SK-N-SH (cell line): ENCODE results near the gene SREBF2. TPM values are rescaled to one million over a fixed set of nuclear protein-coding genes. Genes with fewer than 3 reads are reported as not detected.

ENCODE experiments used
- CTCF ChIA-PET: fragments of 300-600, 350-600 bp; formaldehyde crosslinking; extraction: SDS; loops from one replicate; lab custom pipeline; 2021; lab: Yijun Ruan, JAX
- POLR2A ChIA-PET: fragments of 350-600 bp; sonication (Branson Sonifier 250); formaldehyde crosslinking; extraction: SDS; loops from one replicate; lab custom pipeline; 2020; ENCODE audit warnings: antibody characterized with exemption, inconsistent platforms; lab: Yijun Ruan, JAX
- DNase-seq: peaks from one replicate; pipeline ENCODE4 v3.0.0; 2012
- H2AFZ ChIP-seq: fragments of 200-600 bp; sonication (generic); 2 replicates; pipeline ENCODE4 v1.8.1; 2016; ENCODE audit warnings: antibody characterized with exemption, mild to moderate bottlenecking, low read depth
- H3F3A ChIP-seq: fragments of 200-600 bp; sonication (generic); replicated peaks from 2 replicates; pipeline ENCODE3; 2016; ENCODE audit warnings: antibody characterized with exemption, mild to moderate bottlenecking; ENCODE audit not compliant: insufficient read depth
- H3K27ac ChIP-seq, 2 experiments: fragments of 200-500 bp in 1 of 2; fragments of 200-600 bp in 1 of 2; sonication (Bioruptor generic) in 1 of 2; sonication (generic), shearing (Covaris generic) in 1 of 2; 2 replicates each; pipeline versions ENCODE4 v1.5.1 to v1.6.1; 2014 to 2016; ENCODE audit warnings: low read depth in 2 of 2, inconsistent platforms in 1 of 2, low read length in 1 of 2, mild to moderate bottlenecking in 1 of 2, mixed read lengths in 1 of 2
- H3K27me3 ChIP-seq: fragments of 200-600 bp; sonication (generic), shearing (Covaris generic); 2 replicates; pipeline ENCODE4 v1.6.1; 2016; ENCODE audit warnings: mixed run types; ENCODE audit not compliant: insufficient read depth
- H3K36me3 ChIP-seq, 2 experiments: fragments of 200-500 bp in 1 of 2; fragments of 200-600 bp in 1 of 2; sonication (Bioruptor generic) in 1 of 2; sonication (generic) in 1 of 2; replicated peaks in 1 of 2; 2 replicates each; pipeline versions ENCODE3 to v1.5.1; 2014 to 2016; ENCODE audit warnings: low read length in 1 of 2, mild to moderate bottlenecking in 1 of 2; ENCODE audit not compliant: insufficient read depth in 2 of 2, control insufficient read depth in 1 of 2
- H3K4me1 ChIP-seq, 2 experiments: fragments of 200-500 bp in 1 of 2; fragments of 200-600 bp in 1 of 2; sonication (Bioruptor generic) in 1 of 2; sonication (generic), shearing (Covaris generic) in 1 of 2; 2 replicates each; pipeline versions ENCODE4 v1.5.1 to v1.6.1; 2014 to 2016; ENCODE audit warnings: low read depth in 1 of 2, low read length in 1 of 2, mixed run types in 1 of 2; ENCODE audit not compliant: insufficient read depth in 2 of 2, control insufficient read depth in 1 of 2
- H3K4me2 ChIP-seq: fragments of 200-600 bp; sonication (generic), shearing (Covaris generic); 2 replicates; pipeline ENCODE4 v1.6.1; 2017; ENCODE audit warnings: mixed run types
- H3K4me3 ChIP-seq, 2 experiments: fragments of 200-500 bp in 1 of 2; fragments of 200-600 bp in 1 of 2; sonication (Bioruptor generic) in 1 of 2; sonication (generic), shearing (Covaris generic) in 1 of 2; 2 replicates each; pipeline versions ENCODE4 v1.5.1 to v1.8.1; 2014 to 2016; ENCODE audit warnings: low read depth in 2 of 2, inconsistent platforms in 1 of 2, low read length in 1 of 2, mild to moderate bottlenecking in 1 of 2, mixed read lengths in 1 of 2, moderate library complexity in 1 of 2
- H3K79me2 ChIP-seq: fragments of 200-600 bp; sonication (generic); 2 replicates; pipeline ENCODE4 v1.8.1; 2017; ENCODE audit warnings: mild to moderate bottlenecking; ENCODE audit not compliant: insufficient read depth
- H3K9ac ChIP-seq: fragments of 200-600 bp; sonication (generic); 2 replicates; pipeline ENCODE4 v1.6.1; 2017; ENCODE audit warnings: mixed run types
- H3K9me2 ChIP-seq: fragments of 200-600 bp; sonication (generic); 2 replicates; pipeline ENCODE4 v1.6.1; 2017; ENCODE audit warnings: mixed run types
- H3K9me3 ChIP-seq: fragments of 200-600 bp; sonication (generic); 2 replicates; pipeline ENCODE4 v1.6.1; 2017; ENCODE audit warnings: mixed run types, mild to moderate bottlenecking, moderate library complexity
- H4K20me1 ChIP-seq: fragments of 200-600 bp; sonication (generic); 2 replicates; pipeline ENCODE4 v1.6.1; 2017; ENCODE audit warnings: mild to moderate bottlenecking, mixed run types; ENCODE audit not compliant: insufficient read depth
- ELF1 ChIP-seq: IDR thresholded peaks from 2 replicates; pipeline ENCODE4 v1.4.0; 2012
- EP300 ChIP-seq, 2 experiments: IDR thresholded peaks; 2 replicates each; pipeline versions ENCODE4 v1.4.0 to v1.6.1; 2012; ENCODE audit warnings: borderline replicate concordance in 1 of 2, low read depth in 1 of 2, low read length in 1 of 2
- FOSL2 ChIP-seq: IDR thresholded peaks from 2 replicates; pipeline ENCODE4 v1.4.0; 2012; ENCODE audit warnings: low read depth, mild to moderate bottlenecking, moderate library complexity, borderline replicate concordance
- FOXM1 ChIP-seq: IDR thresholded peaks from 2 replicates; pipeline ENCODE4 v1.4.0; 2012; ENCODE audit warnings: low read depth, mild to moderate bottlenecking
- GABPA ChIP-seq: IDR thresholded peaks from 2 replicates; pipeline ENCODE4 v1.4.0; 2012; ENCODE audit warnings: low read depth, mild to moderate bottlenecking
- IRF3 ChIP-seq: fragments of 150-350 bp; IDR thresholded peaks from 2 replicates; pipeline ENCODE4 v1.6.1; 2016; ENCODE audit warnings: mild to moderate bottlenecking, low read depth, low read length
- MAX ChIP-seq: IDR thresholded peaks from 2 replicates; pipeline ENCODE4 v1.4.0; 2012; ENCODE audit warnings: low read depth
- NFIC ChIP-seq: IDR thresholded peaks from 2 replicates; pipeline ENCODE4 v1.4.0; 2012; ENCODE audit warnings: borderline replicate concordance
- NRF1 ChIP-seq: IDR thresholded peaks from 2 replicates; pipeline ENCODE4 v1.6.1; 2012; ENCODE audit warnings: low read depth, mild to moderate bottlenecking, low read length
- POLR2AphosphoS5 ChIP-seq: IDR thresholded peaks from 2 replicates; pipeline ENCODE4 v1.6.1; 2012; ENCODE audit warnings: low read depth, low read length
- RAD21 ChIP-seq: IDR thresholded peaks from 2 replicates; pipeline ENCODE4 v1.6.1; 2012; ENCODE audit warnings: mild to moderate bottlenecking, low read length
- RCOR1 ChIP-seq: fragments of 150-350 bp; IDR thresholded peaks from 2 replicates; pipeline ENCODE4 v1.6.1; 2017; ENCODE audit warnings: antibody characterized with exemption, low read length
- RFX5 ChIP-seq: IDR thresholded peaks from 2 replicates; pipeline ENCODE4 v1.6.1; 2012; ENCODE audit warnings: mild to moderate bottlenecking, improper control_type of control experiment, low read length
- TCF12 ChIP-seq: IDR thresholded peaks from 2 replicates; pipeline ENCODE4 v1.4.0; 2012
- TEAD4 ChIP-seq: IDR thresholded peaks from 2 replicates; pipeline ENCODE4 v1.4.0; 2012; ENCODE audit warnings: mild to moderate bottlenecking, borderline replicate concordance; ENCODE audit not compliant: insufficient read depth
- YY1 ChIP-seq: IDR thresholded peaks from 2 replicates; pipeline ENCODE4 v1.4.0; 2012; ENCODE audit warnings: low read depth, mild to moderate bottlenecking
- ZBTB33 ChIP-seq: IDR thresholded peaks from 2 replicates; pipeline ENCODE4 v1.4.0; 2012; ENCODE audit warnings: low read depth, borderline replicate concordance
- WGBS: methylation state at CpG from one replicate; pipeline ENCODE4 v1.1.6; 2017; ENCODE audit warnings: low lambda C conversion rate; 5-methylcytosine and 5-hydroxymethylcytosine counted together
- polyA plus RNA-seq, 3 experiments: library from polyadenylated mRNA; depleted of rRNA; stranded (reverse); fragments of >200 nt; gene quantifications; 2 replicates each; pipeline ENCODE4 v1.2.3, GENCODE V29; 2012
- TF ChIP-seq, protein P1 (sequence below): fragments of 200-600 bp; sonication (generic); IDR thresholded peaks from 2 replicates; pipeline ENCODE4 v1.6.1; 2017; ENCODE audit warnings: antibody characterized with exemption, mild to moderate bottlenecking, moderate library complexity
- TF ChIP-seq, protein P2 (sequence below): fragments of 150-350 bp; IDR thresholded peaks from 2 replicates; pipeline ENCODE4 v1.6.1; 2017; ENCODE audit warnings: antibody characterized with exemption, low read length, low read depth, borderline replicate concordance

The SREBF2 gene
- polyA plus RNA-seq, 1 of the 3 experiments (the other 2 are of a cell fraction): 7.5 TPM

GRCh38 chr22:41825376-41825775, 7.5 kb upstream of the SREBF2 start:
- no peak overlapping the region for H2AFZ ChIP-seq
- CTCF ChIA-PET: interaction anchor here (2.4 to 3.3 kb wide), 2 partner anchors 115 to 128 kb away, joined by 8 to 18 read pairs; no protein-coding TSS in a partner anchor

DNA sequence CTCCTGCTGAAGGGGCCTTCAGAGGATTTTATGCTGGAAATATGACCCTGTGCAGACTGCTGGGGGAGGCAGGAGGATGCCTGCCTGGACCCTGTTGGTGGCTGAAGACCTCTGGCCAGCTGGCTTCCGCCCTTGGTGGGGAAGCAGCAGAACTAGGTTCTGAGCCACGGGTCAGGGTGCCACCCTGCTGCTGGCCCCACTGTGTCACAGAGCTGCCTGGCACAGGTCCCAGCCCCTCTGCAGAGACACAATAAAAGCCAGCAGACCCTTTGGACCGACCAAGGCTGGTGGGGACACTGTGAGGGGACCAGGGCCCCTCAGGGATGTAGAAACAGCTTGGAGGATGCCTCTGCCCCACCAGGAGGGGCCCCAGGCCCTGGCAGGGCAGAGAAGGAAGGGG, 6.9 kb upstream of the SREBF2 start:
- H3F3A ChIP-seq: no peaks in the 10 kb centered on the region
- CTCF ChIA-PET: interaction anchor here (2.4 to 3.3 kb wide), 2 partner anchors 115 to 129 kb away, joined by 8 to 18 read pairs; no protein-coding TSS in a partner anchor
- H3K79me2 ChIP-seq: no peaks in the 10 kb centered on the region
- H3K36me3 ChIP-seq: no peaks in the 10 kb centered on the region
- H3K27me3 ChIP-seq: no peaks in the 10 kb centered on the region
- WGBS: no CpG with 5 or more reads among the region's 3 CpGs
- TF ChIP-seq, protein P1, sequence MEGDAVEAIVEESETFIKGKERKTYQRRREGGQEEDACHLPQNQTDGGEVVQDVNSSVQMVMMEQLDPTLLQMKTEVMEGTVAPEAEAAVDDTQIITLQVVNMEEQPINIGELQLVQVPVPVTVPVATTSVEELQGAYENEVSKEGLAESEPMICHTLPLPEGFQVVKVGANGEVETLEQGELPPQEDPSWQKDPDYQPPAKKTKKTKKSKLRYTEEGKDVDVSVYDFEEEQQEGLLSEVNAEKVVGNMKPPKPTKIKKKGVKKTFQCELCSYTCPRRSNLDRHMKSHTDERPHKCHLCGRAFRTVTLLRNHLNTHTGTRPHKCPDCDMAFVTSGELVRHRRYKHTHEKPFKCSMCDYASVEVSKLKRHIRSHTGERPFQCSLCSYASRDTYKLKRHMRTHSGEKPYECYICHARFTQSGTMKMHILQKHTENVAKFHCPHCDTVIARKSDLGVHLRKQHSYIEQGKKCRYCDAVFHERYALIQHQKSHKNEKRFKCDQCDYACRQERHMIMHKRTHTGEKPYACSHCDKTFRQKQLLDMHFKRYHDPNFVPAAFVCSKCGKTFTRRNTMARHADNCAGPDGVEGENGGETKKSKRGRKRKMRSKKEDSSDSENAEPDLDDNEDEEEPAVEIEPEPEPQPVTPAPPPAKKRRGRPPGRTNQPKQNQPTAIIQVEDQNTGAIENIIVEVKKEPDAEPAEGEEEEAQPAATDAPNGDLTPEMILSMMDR: no peak
- TF ChIP-seq ELF1 (no peak), GABPA (no peak), NRF1 (no peak), MAX (no peak), RAD21 (no peak), NFIC (no peak), FOXM1 (no peak), IRF3 (no peak), TEAD4 (no peak), TCF12 (no peak), POLR2AphosphoS5 (no peak), FOSL2 (no peak), EP300 (IDR thresholded peaks at IDR 0.05; ENCODE audit: borderline replicate concordance in 1 of 2, low read depth in 1 of 2, low read length in 1 of 2) (no peak), ZBTB33 (no peak), RCOR1 (no peak), YY1 (no peak)
- TF ChIP-seq, protein P2, sequence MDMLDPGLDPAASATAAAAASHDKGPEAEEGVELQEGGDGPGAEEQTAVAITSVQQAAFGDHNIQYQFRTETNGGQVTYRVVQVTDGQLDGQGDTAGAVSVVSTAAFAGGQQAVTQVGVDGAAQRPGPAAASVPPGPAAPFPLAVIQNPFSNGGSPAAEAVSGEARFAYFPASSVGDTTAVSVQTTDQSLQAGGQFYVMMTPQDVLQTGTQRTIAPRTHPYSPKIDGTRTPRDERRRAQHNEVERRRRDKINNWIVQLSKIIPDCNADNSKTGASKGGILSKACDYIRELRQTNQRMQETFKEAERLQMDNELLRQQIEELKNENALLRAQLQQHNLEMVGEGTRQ: no peak
- H2AFZ ChIP-seq: no peak overlapping the region
- no peaks in the 10 kb centered on the region for H4K20me1 ChIP-seq
- no peak overlapping the region for H3K27ac ChIP-seq
- POLR2A ChIA-PET: no interaction called here
- no peak for DNase-seq
- H3K9me2 ChIP-seq: no peaks in the 10 kb centered on the region
- H3K4me3 ChIP-seq: no peak overlapping the region
- H3K9ac ChIP-seq: no peak overlapping the region
- H3K4me1 ChIP-seq: no peaks in the 10 kb centered on the region; a peak in 1 of 4 replicates
- H3K4me2 ChIP-seq: no peak overlapping the region
- no peaks in the 10 kb centered on the region for H3K9me3 ChIP-seq

More at GRCh38 chr22:41825376-41825775, 7.5 kb upstream of the SREBF2 start:
- Histone ChIP-seq H3K27me3 (no peaks in the 10 kb centered on the region), H3K79me2 (no peaks in the 10 kb centered on the region), H3K36me3 (no peaks in the 10 kb centered on the region), H3K4me3 (no peak overlapping the region), H3K4me1 (no peaks in the 10 kb centered on the region; a peak in 1 of 4 replicates), H3K9ac (no peak overlapping the region), H4K20me1 (no peaks in the 10 kb centered on the region), H3K9me2 (no peaks in the 10 kb centered on the region), H3F3A (no peaks in the 10 kb centered on the region), H3K4me2 (no peak overlapping the region), H3K27ac (no peak overlapping the region), H3K9me3 (no peaks in the 10 kb centered on the region)
- DNase-seq: no peak
- WGBS: 73% methylated on average over 7 of the region's 7 CpGs
- POLR2A ChIA-PET: no interaction called here
- TF ChIP-seq TCF12: no peak
- TF ChIP-seq RFX5: no peak
